ENCODE results near the gene ABCB8. TPM values are rescaled to one million over a fixed set of nuclear protein-coding genes. Genes with fewer than 3 reads are reported as not detected.

Gene ABCB8
- total and polyA plus RNA-seq, 9 of the 15 experiments (the other 6 are each of a cell fraction or from before 2014, with no cell fraction given): 7.6 to 106 (median 36.3) TPM

DNA sequence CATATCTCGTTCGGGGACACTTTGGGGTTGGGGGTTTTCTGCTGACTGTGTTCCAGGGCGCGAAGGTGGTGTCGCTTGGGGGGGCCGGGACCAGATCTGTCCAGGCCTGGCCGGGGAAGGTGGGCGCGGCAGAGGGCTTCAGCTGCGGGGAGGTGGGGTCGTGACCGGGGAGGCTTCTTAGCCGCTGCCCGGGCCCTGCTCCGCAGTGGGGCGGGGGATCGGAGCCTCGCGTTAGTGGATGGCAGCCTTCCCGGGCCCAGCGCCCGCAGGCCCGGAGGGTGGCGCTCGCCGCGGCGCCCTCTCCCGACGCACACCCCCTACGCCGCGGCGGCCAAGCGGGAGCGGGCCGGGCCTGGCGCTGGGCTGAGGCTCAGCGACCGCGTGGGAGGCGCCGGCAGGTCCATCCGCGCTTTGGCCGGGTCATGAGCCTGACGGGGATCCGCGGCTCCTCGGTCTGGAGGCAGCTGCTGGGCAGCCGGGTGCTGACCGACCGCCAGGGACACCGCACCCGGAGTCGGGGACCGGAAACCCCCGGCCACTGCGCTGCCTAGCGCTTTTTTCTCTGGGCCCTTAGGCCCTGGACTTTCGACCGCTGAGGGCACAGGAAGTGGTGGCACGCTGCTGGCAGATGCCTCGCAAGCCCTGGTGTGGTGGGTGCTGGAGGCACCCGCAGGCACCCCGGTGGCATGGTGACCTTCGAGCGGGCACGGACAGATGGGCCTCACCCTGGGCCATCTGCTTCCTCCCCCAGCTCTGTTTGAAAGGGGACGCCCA lies 59.2 kb downstream of the ABCB8 start (continued):
- TF ChIP-seq TSHZ1 (CRISPR knock-in tag; IDR thresholded peaks at IDR 0.05): no peak
- TF ChIP-seq PHB2 (IDR thresholded peaks at IDR 0.05; ENCODE audit: low read depth): no peak
- no peak for TF ChIP-seq ZNF217 (CRISPR knock-in tag; IDR thresholded peaks at IDR 0.05)
- peak; percentile 40; the same call in 1 of the 2 replicates for TF ChIP-seq MTA1 (IDR thresholded peaks at IDR 0.05; ENCODE audit: borderline replicate concordance)
- TF ChIP-seq RAD21 (CRISPR knock-in tag; conservative IDR thresholded peaks at IDR 0.05 in 1 of 2, IDR thresholded peaks at IDR 0.05 in 1 of 2): peak; percentile 26 to 45
- TF ChIP-seq PHB (CRISPR knock-in tag; IDR thresholded peaks at IDR 0.05): 0 out of 2 replicates have a peak, but pooled peaks have one; percentile 20
- no peak for TF ChIP-seq MAFG (tag; conservative IDR thresholded peaks at IDR 0.05)
- TF ChIP-seq E2F4 (CRISPR knock-in tag; IDR thresholded peaks at IDR 0.05; ENCODE audit: low read depth): no peak
- TF ChIP-seq ZNF609 (CRISPR knock-in tag; IDR thresholded peaks at IDR 0.05; ENCODE audit: borderline replicate concordance): no peak
- TF ChIP-seq SMARCE1 (IDR thresholded peaks at IDR 0.05): peak; percentile 37
- TF ChIP-seq, protein P1, sequence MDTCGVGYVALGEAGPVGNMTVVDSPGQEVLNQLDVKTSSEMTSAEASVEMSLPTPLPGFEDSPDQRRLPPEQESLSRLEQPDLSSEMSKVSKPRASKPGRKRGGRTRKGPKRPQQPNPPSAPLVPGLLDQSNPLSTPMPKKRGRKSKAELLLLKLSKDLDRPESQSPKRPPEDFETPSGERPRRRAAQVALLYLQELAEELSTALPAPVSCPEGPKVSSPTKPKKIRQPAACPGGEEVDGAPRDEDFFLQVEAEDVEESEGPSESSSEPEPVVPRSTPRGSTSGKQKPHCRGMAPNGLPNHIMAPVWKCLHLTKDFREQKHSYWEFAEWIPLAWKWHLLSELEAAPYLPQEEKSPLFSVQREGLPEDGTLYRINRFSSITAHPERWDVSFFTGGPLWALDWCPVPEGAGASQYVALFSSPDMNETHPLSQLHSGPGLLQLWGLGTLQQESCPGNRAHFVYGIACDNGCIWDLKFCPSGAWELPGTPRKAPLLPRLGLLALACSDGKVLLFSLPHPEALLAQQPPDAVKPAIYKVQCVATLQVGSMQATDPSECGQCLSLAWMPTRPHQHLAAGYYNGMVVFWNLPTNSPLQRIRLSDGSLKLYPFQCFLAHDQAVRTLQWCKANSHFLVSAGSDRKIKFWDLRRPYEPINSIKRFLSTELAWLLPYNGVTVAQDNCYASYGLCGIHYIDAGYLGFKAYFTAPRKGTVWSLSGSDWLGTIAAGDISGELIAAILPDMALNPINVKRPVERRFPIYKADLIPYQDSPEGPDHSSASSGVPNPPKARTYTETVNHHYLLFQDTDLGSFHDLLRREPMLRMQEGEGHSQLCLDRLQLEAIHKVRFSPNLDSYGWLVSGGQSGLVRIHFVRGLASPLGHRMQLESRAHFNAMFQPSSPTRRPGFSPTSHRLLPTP (IDR thresholded peaks at IDR 0.05; ENCODE audit: borderline replicate concordance, extremely low read depth, insufficient read length): no peak
- TF ChIP-seq GABPB1 (CRISPR knock-in tag; IDR thresholded peaks at IDR 0.05): peak; percentile 68
- no peak for TF ChIP-seq ZNF143 (CRISPR knock-in tag; IDR thresholded peaks at IDR 0.05)
- no peak for TF ChIP-seq ZNF184 (CRISPR knock-in tag; IDR thresholded peaks at IDR 0.05)
- no peak for TF ChIP-seq MEIS2 (IDR thresholded peaks at IDR 0.05; ENCODE audit: partially characterized antibody)

All from K562 (cell line).